Nephron progenitor cell (in vitro differentiated cells): ENCODE measurements around the gene PSMD7.

ENCODE experiments used
- DNase-seq: peaks from one replicate; pipeline ENCODE4 v3.0.0; 2021
- H3K27ac Mint-ChIP-seq: 2 replicates; pipeline ENCODE4 v1.8.0; 2021; ENCODE audit warnings: mild to moderate bottlenecking, moderate library complexity, mixed read lengths
- H3K27me3 Mint-ChIP-seq: 2 replicates; pipeline ENCODE4 v1.8.0; 2021; ENCODE audit warnings: mild to moderate bottlenecking, low read depth, mixed read lengths; ENCODE audit not compliant: poor library complexity
- H3K36me3 Mint-ChIP-seq: 2 replicates; pipeline ENCODE4 v1.8.0; 2021; ENCODE audit warnings: low read depth, mixed read lengths
- H3K4me1 Mint-ChIP-seq: 2 replicates; pipeline ENCODE4 v1.8.0; 2021; ENCODE audit warnings: mixed read lengths
- H3K4me3 Mint-ChIP-seq: 2 replicates; pipeline ENCODE4 v1.8.0; 2021; ENCODE audit warnings: mild to moderate bottlenecking, moderate library complexity, mixed read lengths
- H3K9me3 Mint-ChIP-seq: 2 replicates; pipeline ENCODE4 v1.8.0; 2021; ENCODE audit warnings: mild to moderate bottlenecking, moderate library complexity, mixed read lengths
- TF ChIP-seq, protein P1 (sequence below): fragments of 200-600 bp; sonication (generic); IDR thresholded peaks from 2 replicates; pipeline ENCODE4 v1.5.0; 2021; ENCODE audit warnings: antibody characterized with exemption

The PSMD7 gene

DNA sequence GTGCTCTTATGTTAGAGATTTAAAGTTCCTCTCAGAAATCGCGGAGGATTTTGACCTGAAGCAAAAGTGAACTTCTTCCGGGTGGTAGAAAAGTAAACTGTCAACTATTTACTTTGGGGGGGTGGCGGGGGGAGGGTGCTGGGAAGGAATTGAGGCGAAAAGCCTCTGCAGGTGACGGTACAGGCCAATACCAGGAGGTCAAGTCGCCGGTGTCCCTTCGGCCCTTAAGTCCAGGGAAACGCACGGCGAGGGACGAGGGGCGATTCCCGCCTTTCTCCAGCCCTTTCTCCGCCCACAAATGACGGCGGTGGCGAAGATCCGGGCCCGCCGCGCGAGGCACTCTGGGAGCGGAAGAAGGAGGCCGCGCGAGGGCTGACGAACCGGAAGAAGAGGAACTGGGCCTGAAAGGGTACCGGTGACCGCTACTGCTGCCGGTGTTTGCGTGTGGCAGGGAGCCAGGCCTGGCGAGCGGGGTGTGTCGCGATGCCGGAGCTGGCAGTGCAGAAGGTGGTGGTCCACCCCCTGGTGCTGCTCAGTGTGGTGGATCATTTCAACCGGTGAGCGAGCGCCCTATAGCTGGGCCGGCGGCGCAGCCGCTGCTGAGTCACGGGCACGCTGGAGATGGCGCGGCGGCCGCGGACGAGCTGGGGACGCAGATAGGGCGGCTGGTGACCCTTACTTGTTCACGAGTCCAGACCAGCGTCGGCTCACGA, at the start of gene PSMD7:
Gene PSMD7 (plus strand): TSS at position 383 of the 713 bp plus-strand sequence. CDS start 101 bp downstream, at position 484.
- H3K36me3 Mint-ChIP-seq: peaks cover 29% of the 10 kb centered on the region
- H3K4me3 Mint-ChIP-seq: peak within 1 kb of the TSS; percentile 95
- peaks cover 19% of the 10 kb centered on the region for H3K9me3 Mint-ChIP-seq
- DNase-seq: peak; percentile 81
- H3K27ac Mint-ChIP-seq: peak within 1 kb of the TSS; percentile 99
- H3K27me3 Mint-ChIP-seq: peaks cover 5% of the 10 kb centered on the region
- peaks cover 24% of the 10 kb centered on the region for H3K4me1 Mint-ChIP-seq
- TF ChIP-seq, protein P1, sequence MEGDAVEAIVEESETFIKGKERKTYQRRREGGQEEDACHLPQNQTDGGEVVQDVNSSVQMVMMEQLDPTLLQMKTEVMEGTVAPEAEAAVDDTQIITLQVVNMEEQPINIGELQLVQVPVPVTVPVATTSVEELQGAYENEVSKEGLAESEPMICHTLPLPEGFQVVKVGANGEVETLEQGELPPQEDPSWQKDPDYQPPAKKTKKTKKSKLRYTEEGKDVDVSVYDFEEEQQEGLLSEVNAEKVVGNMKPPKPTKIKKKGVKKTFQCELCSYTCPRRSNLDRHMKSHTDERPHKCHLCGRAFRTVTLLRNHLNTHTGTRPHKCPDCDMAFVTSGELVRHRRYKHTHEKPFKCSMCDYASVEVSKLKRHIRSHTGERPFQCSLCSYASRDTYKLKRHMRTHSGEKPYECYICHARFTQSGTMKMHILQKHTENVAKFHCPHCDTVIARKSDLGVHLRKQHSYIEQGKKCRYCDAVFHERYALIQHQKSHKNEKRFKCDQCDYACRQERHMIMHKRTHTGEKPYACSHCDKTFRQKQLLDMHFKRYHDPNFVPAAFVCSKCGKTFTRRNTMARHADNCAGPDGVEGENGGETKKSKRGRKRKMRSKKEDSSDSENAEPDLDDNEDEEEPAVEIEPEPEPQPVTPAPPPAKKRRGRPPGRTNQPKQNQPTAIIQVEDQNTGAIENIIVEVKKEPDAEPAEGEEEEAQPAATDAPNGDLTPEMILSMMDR: no peak

DNA sequence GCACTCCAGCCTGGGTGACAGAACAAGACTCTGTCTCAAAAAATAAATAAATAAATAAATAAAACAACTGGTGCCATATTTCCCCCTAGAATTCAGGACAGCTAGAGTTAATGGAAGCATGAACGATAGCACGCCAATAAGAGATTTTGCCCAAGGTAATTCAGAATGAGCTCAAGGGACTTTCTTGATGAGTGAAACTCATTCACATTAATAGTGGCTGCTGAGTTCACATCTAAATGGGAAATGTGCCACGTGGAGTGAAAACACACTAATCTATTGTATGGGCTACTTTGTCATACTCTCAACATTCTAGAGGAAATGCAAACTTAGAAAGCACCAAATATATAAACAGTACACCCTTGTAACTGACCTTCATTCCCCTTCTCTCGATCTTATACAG, 47.4 kb upstream of the PSMD7 start:
- no peaks in the 10 kb centered on the region for H3K36me3 Mint-ChIP-seq
- H3K27me3 Mint-ChIP-seq: peaks cover 7% of the 10 kb centered on the region

DNA sequence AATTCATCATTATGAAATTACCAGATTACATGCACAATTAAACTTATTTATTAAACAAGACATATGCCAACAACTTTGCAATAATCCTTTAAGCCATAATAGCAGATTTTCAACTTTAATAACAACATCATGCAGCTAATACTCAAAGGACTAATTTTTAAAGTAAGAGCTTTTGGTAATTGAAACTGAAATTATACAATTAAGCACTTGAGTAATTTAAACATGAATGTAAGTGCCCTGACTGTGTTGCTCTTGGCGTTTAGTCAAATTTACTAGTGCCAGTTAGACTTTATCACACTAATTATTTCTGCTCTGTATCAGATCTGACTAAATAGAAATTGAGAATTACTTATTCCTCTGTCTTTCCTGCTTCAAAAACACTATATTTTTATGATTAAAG, 46.8 kb upstream of the PSMD7 start:
- TF ChIP-seq, protein P1: no peak
- H3K9me3 Mint-ChIP-seq: no peaks in the 10 kb centered on the region

More for the DNA sequence above, 47.4 kb upstream of the PSMD7 start:
- H3K4me1 Mint-ChIP-seq: no peaks in the 10 kb centered on the region
- DNase-seq: no peak
- H3K4me3 Mint-ChIP-seq: no peak overlapping the region
- H3K9me3 Mint-ChIP-seq: no peaks in the 10 kb centered on the region
- TF ChIP-seq, protein P1: no peak
- no peak overlapping the region for H3K27ac Mint-ChIP-seq

DNA sequence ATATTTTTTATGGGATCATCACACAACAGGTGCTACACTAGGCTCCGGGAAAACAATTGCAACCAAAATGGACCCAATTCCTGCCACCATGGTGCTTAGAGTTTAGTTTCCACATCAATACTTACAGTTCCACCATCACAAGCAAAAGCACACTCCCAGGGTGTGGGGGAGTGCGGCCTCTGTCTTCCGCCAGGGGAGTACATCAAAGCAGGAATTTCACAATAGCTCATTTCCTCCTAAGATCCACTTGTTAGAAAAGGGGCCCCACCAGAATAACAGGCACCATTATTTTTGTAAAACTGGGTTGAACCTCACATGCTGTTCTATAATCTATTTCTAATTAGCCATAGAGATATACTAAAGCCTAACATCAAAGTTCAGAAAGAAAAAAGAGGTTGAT, 44.3 kb upstream of the PSMD7 start:
- Mint-ChIP-seq H3K9me3 (no peaks in the 10 kb centered on the region), H3K4me1 (no peaks in the 10 kb centered on the region), H3K27me3 (peaks cover 7% of the 10 kb centered on the region), H3K4me3 (no peak overlapping the region), H3K36me3 (no peaks in the 10 kb centered on the region), H3K27ac (no peak overlapping the region)
- TF ChIP-seq, protein P1: no peak
- DNase-seq: no peak

More for the DNA sequence above, 46.8 kb upstream of the PSMD7 start:
- H3K27me3 Mint-ChIP-seq: peaks cover 7% of the 10 kb centered on the region
- H3K4me1 Mint-ChIP-seq: no peaks in the 10 kb centered on the region
- H3K27ac Mint-ChIP-seq: no peak overlapping the region
- H3K4me3 Mint-ChIP-seq: no peak overlapping the region
- no peaks in the 10 kb centered on the region for H3K36me3 Mint-ChIP-seq
- no peak for DNase-seq

DNA sequence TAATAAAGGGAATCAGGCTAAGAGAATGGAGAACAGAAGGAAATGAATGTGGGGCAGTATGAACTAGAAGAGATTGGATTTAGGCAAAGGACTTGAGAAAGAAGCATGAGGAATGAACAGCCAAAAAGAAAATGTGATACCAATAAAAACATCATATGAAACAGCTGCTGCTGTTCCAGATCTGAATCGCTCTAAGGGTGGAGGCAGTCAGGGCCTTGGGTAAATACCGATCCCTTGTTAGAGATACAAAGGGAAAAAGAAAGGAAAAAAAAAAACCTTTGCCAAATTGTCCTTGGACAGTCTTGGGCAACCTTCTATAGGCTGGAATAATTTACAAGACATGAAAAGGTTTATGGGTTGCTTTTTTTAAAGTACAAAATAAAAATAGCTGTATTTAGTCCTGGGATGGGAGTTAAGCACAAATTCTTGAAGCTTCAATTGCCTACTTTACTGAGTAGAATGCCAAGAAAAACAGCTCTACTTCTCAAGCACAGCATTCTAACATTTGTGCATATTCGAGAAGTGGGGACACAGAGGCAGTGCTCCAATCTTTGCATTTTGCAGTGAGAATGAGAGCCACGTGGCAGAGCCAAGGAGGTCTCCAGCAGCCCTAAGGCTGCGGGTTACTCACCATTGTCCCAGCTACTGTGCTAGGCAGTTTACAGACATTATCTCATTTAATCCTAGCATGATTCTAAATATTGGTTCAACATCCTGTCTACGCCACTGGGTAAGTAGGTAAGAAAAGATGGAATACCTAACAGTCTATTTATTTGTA, 43.3 kb upstream of the PSMD7 start:
- Mint-ChIP-seq H3K27ac (no peak overlapping the region), H3K4me3 (no peak overlapping the region), H3K36me3 (no peaks in the 10 kb centered on the region), H3K4me1 (no peaks in the 10 kb centered on the region), H3K9me3 (no peaks in the 10 kb centered on the region), H3K27me3 (peaks cover 7% of the 10 kb centered on the region)
- DNase-seq: no peak
- TF ChIP-seq, protein P1: no peak
